Activated CD8-positive, alpha-beta T cell treated with anti-CD3 and anti-CD28 coated beads for 36 hours (primary cell): Measurements from ENCODE around the gene DIAPH2. TPM values are rescaled to one million over a fixed set of nuclear protein-coding genes. Genes with fewer than 3 reads are reported as not detected.

ENCODE experiments used
- ATAC-seq: fragments of 200-7000 bp; cut with Tn5 transposase; one replicate; pipeline ENCODE4 v1.10.0; 2021; ENCODE audit warnings: mild to moderate bottlenecking, moderate library complexity
- CTCF ChIA-PET: fragments of 350-600 bp; sonication (Branson Sonifier 250); formaldehyde crosslinking; loops from one replicate; lab custom pipeline; 2021; ENCODE audit warnings: antibody characterized with exemption; lab: Charles Lee
- POLR2A ChIA-PET: fragments of 350-600 bp; sonication (Branson Sonifier 250); formaldehyde crosslinking; loops from one replicate; lab custom pipeline; 2021; ENCODE audit warnings: antibody characterized with exemption; lab: Charles Lee
- DNase-seq: peaks from one replicate; pipeline ENCODE4 v3.0.0-alpha.2; 2020
- H3K27ac Mint-ChIP-seq: one replicate; pipeline ENCODE4 v1.8.0; 2021; ENCODE audit warnings: mild to moderate bottlenecking, mixed read lengths
- H3K27me3 Mint-ChIP-seq: one replicate; pipeline ENCODE4 v1.8.0; 2021; ENCODE audit warnings: mixed read lengths
- H3K36me3 Mint-ChIP-seq: one replicate; pipeline ENCODE4 v1.8.0; 2021; ENCODE audit warnings: low read depth, mixed read lengths
- H3K4me1 Mint-ChIP-seq: one replicate; pipeline ENCODE4 v1.8.0; 2021; ENCODE audit warnings: low read depth, mixed read lengths
- H3K4me3 Mint-ChIP-seq: one replicate; pipeline ENCODE4 v1.8.0; 2021; ENCODE audit warnings: mild to moderate bottlenecking, moderate library complexity, mixed read lengths
- H3K9me3 Mint-ChIP-seq: one replicate; pipeline ENCODE4 v1.8.0; 2021; ENCODE audit warnings: mixed read lengths
- CTCF ChIP-seq: fragments of 200-600 bp; IDR thresholded peaks from one replicate; pipeline ENCODE4 v1.8.0; 2022; ENCODE audit warnings: antibody characterized with exemption, mild to moderate bottlenecking
- intact Hi-C: fragments of 100-400 bp; cut with micrococcal nuclease; formaldehyde crosslinking; loops from one replicate; pipeline ENCODE4 v1.10.0; 2022
- total RNA-seq, 2 experiments: library from RNA; stranded (reverse); gene quantifications; one replicate each; pipeline ENCODE4 v1.2.3, GENCODE V29; 2021

The DIAPH2 gene
- total RNA-seq, 2 experiments from 2014 or later, result 8.1 to 8.5 TPM

- ChIA-PET POLR2A (no interaction called here), CTCF (no interaction called here)
- no peak for TF ChIP-seq CTCF
- no peaks in the 10 kb centered on the region for H3K9me3 Mint-ChIP-seq
- no peaks in the 10 kb centered on the region for H3K4me1 Mint-ChIP-seq
- no peak overlapping the region for H3K4me3 Mint-ChIP-seq
- DNase-seq, result no peak
- intact Hi-C loops, result no loop called here
- no peak for ATAC-seq
- no peaks in the 10 kb centered on the region for H3K27me3 Mint-ChIP-seq
- no peak overlapping the region for H3K27ac Mint-ChIP-seq
- H3K36me3 Mint-ChIP-seq, result no peaks in the 10 kb centered on the region
Measured at GRCh38 chrX:97211070-97211469, 526.4 kb downstream of the DIAPH2 start.

- H3K4me3 Mint-ChIP-seq, result no peak overlapping the region
- no peak for DNase-seq
- ChIA-PET POLR2A (no interaction called here), CTCF (no interaction called here)
- no peaks in the 10 kb centered on the region for H3K9me3 Mint-ChIP-seq
- H3K27me3 Mint-ChIP-seq, result no peaks in the 10 kb centered on the region
- TF ChIP-seq CTCF, result no peak
- H3K36me3 Mint-ChIP-seq, result no peaks in the 10 kb centered on the region
- intact Hi-C loops, result no loop called here
- no peak overlapping the region for H3K27ac Mint-ChIP-seq
- no peak for ATAC-seq
- no peaks in the 10 kb centered on the region for H3K4me1 Mint-ChIP-seq
Measured at GRCh38 chrX:97215186-97215585, 530.5 kb downstream of the DIAPH2 start.

GRCh38 chrX:97224148-97224547 lies 539.5 kb downstream of the DIAPH2 start:
- ChIA-PET POLR2A (no interaction called here), CTCF (no interaction called here)
- H3K36me3 Mint-ChIP-seq, result no peaks in the 10 kb centered on the region
- ATAC-seq (no peak), DNase-seq (no peak)
- TF ChIP-seq CTCF, result no peak
- H3K27ac Mint-ChIP-seq, result no peak overlapping the region
- intact Hi-C loops, result no loop called here
- H3K27me3 Mint-ChIP-seq, result no peaks in the 10 kb centered on the region
- no peak overlapping the region for H3K4me3 Mint-ChIP-seq
- H3K9me3 Mint-ChIP-seq, result no peaks in the 10 kb centered on the region
- H3K4me1 Mint-ChIP-seq, result no peaks in the 10 kb centered on the region

GRCh38 chrX:97229318-97229717 lies 544.7 kb downstream of the DIAPH2 start:
- no peaks in the 10 kb centered on the region for H3K27me3 Mint-ChIP-seq
- DNase-seq (no peak), ATAC-seq (no peak)
- ChIA-PET POLR2A (no interaction called here), CTCF (no interaction called here)
- no peak for TF ChIP-seq CTCF
- H3K4me3 Mint-ChIP-seq, result no peak overlapping the region
- intact Hi-C loops, result no loop called here
- H3K4me1 Mint-ChIP-seq, result no peaks in the 10 kb centered on the region
- no peaks in the 10 kb centered on the region for H3K36me3 Mint-ChIP-seq
- H3K27ac Mint-ChIP-seq, result no peak overlapping the region
- H3K9me3 Mint-ChIP-seq, result no peaks in the 10 kb centered on the region

DNA sequence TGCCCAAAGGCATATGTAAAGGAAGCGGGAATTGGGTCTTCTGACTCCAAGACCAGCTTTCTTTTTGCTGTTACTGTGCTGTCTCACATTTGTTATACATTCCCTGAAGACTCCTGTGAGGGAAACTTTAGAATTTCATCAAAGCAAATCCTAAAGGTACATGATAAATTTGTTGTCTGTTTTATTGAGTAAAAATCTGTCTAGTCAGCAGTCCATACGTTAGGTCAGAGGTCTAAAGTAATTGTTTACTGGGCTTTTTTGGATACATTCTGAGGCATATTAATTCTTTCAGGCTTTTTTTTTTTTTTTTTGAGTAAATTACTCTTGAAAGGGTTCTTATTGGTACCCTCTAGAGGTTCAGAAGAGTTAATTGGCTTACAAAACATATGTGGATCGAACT lies 546.3 kb downstream of the DIAPH2 start:
- no peak overlapping the region for H3K4me3 Mint-ChIP-seq
- DNase-seq, result no peak
- CTCF ChIA-PET, result no interaction called here
- no peaks in the 10 kb centered on the region for H3K9me3 Mint-ChIP-seq
- H3K27ac Mint-ChIP-seq, result no peak overlapping the region
- TF ChIP-seq CTCF, result no peak
- intact Hi-C loops, result no loop called here
- POLR2A ChIA-PET, result interaction anchor here (0.6 kb wide), 1 partner anchor 135 kb away, joined by 3 read pairs; no protein-coding TSS in a partner anchor
- no peaks in the 10 kb centered on the region for H3K4me1 Mint-ChIP-seq
- no peaks in the 10 kb centered on the region for H3K27me3 Mint-ChIP-seq
- no peaks in the 10 kb centered on the region for H3K36me3 Mint-ChIP-seq
- no peak for ATAC-seq
